ENCODE data around the gene SCUBE2. TPM values are rescaled to one million over a fixed set of nuclear protein-coding genes. Genes with fewer than 3 reads are reported as not detected.

The SCUBE2 gene
- total and polyA plus RNA-seq, 4 donors = 2.6 to 27.6 (median 4.0) TPM

- Histone ChIP-seq H3K4me1 (ENCODE audit: control insufficient read depth in 5 of 5, insufficient read depth in 5 of 5, low read length in 5 of 5) (peaks cover 0 to 15% (median 7%) of the 10 kb centered on the region in 5 donors), H3K27ac (ENCODE audit: low read depth in 1 of 2, low read length in 1 of 2) (no peak overlapping the region), H3K9me3 (ENCODE audit: control insufficient read depth in 4 of 4, insufficient read depth in 3 of 4, low read length in 3 of 4) (no peaks in the 10 kb centered on the region), H3K27me3 (ENCODE audit: control insufficient read depth in 3 of 3, insufficient read depth in 3 of 3, low read length in 2 of 3) (no peaks in the 10 kb centered on the region), H3K36me3 (ENCODE audit: control insufficient read depth in 4 of 4, insufficient read depth in 4 of 4, low read length in 4 of 4) (peaks cover 0 to under 1% (median under 1%) of the 10 kb centered on the region in 4 donors), H3K4me3 (no peak overlapping the region), H3K9ac (ENCODE audit: insufficient read depth in 1 of 2, low read length in 2 of 2) (no peak overlapping the region)
- no peak for TF ChIP-seq CTCF (IDR thresholded peaks at IDR 0.05; ENCODE audit: control extremely low read depth, extremely low read depth)
- 52 to 63% methylated on average over 4 of the region's 4 CpGs for WGBS, 2 donors
- DNase-seq = no peak
- no peak for ATAC-seq (ENCODE audit: insufficient read depth, low FRiP score)
Measured at GRCh38 chr11:9060700-9061111, 30.7 kb downstream of the SCUBE2 start.

- Histone ChIP-seq H3K27me3 (ENCODE audit: control insufficient read depth in 3 of 3, insufficient read depth in 3 of 3, low read length in 2 of 3) (no peaks in the 10 kb centered on the region), H3K4me1 (ENCODE audit: control insufficient read depth in 5 of 5, insufficient read depth in 5 of 5, low read length in 5 of 5) (peaks cover 0 to 14% (median 7%) of the 10 kb centered on the region in 5 donors), H3K4me3 (no peak overlapping the region), H3K9ac (ENCODE audit: insufficient read depth in 1 of 2, low read length in 2 of 2) (no peak overlapping the region), H3K36me3 (ENCODE audit: control insufficient read depth in 4 of 4, insufficient read depth in 4 of 4, low read length in 4 of 4) (peaks cover 0 to 8% (median 3%) of the 10 kb centered on the region in 4 donors), H3K9me3 (ENCODE audit: control insufficient read depth in 4 of 4, insufficient read depth in 3 of 4, low read length in 3 of 4) (no peaks in the 10 kb centered on the region), H3K27ac (ENCODE audit: low read depth in 1 of 2, low read length in 1 of 2) (no peak overlapping the region)
- no peak for ATAC-seq (ENCODE audit: insufficient read depth, low FRiP score)
- no peak for TF ChIP-seq CTCF (IDR thresholded peaks at IDR 0.05; ENCODE audit: control extremely low read depth, extremely low read depth)
- no peak for DNase-seq
- 69 to 85% methylated on average over 3 of the region's 3 CpGs for WGBS, 2 donors
Measured at GRCh38 chr11:9059406-9059805, 32.0 kb downstream of the SCUBE2 start.

- 87 to 88% methylated on average over 4 of the region's 4 CpGs for whole genome bisulfite sequencing, 2 donors
- Histone ChIP-seq H3K27me3 (ENCODE audit: control insufficient read depth in 3 of 3, insufficient read depth in 3 of 3, low read length in 2 of 3) (no peaks in the 10 kb centered on the region), H3K4me3 (no peak overlapping the region), H3K9me3 (ENCODE audit: control insufficient read depth in 4 of 4, insufficient read depth in 3 of 4, low read length in 3 of 4) (no peaks in the 10 kb centered on the region), H3K27ac (ENCODE audit: low read depth in 1 of 2, low read length in 1 of 2) (no peak overlapping the region), H3K9ac (ENCODE audit: insufficient read depth in 1 of 2, low read length in 2 of 2) (no peak overlapping the region), H3K4me1 (ENCODE audit: control insufficient read depth in 5 of 5, insufficient read depth in 5 of 5, low read length in 5 of 5) (peaks cover 0 to 14% (median 7%) of the 10 kb centered on the region in 5 donors), H3K36me3 (ENCODE audit: control insufficient read depth in 4 of 4, insufficient read depth in 4 of 4, low read length in 4 of 4) (peaks cover 0 to 8% (median 3%) of the 10 kb centered on the region in 4 donors)
- no peak for TF ChIP-seq CTCF (IDR thresholded peaks at IDR 0.05; ENCODE audit: control extremely low read depth, extremely low read depth)
- DNase-seq (no peak), ATAC-seq (ENCODE audit: insufficient read depth, low FRiP score) (no peak)
Measured at GRCh38 chr11:9057888-9058287, 33.5 kb downstream of the SCUBE2 start.

GRCh38 chr11:9057007-9057406, 34.4 kb downstream of the SCUBE2 start:
- Histone ChIP-seq H3K36me3 (ENCODE audit: control insufficient read depth in 4 of 4, insufficient read depth in 4 of 4, low read length in 4 of 4) (peaks cover 0 to 8% (median 3%) of the 10 kb centered on the region in 4 donors), H3K4me1 (ENCODE audit: control insufficient read depth in 5 of 5, insufficient read depth in 5 of 5, low read length in 5 of 5) (peaks cover 0 to 14% (median 7%) of the 10 kb centered on the region in 5 donors), H3K27ac (ENCODE audit: low read depth in 1 of 2, low read length in 1 of 2) (no peak overlapping the region), H3K4me3 (no peak overlapping the region), H3K9ac (ENCODE audit: insufficient read depth in 1 of 2, low read length in 2 of 2) (no peak overlapping the region), H3K27me3 (ENCODE audit: control insufficient read depth in 3 of 3, insufficient read depth in 3 of 3, low read length in 2 of 3) (no peaks in the 10 kb centered on the region), H3K9me3 (ENCODE audit: control insufficient read depth in 4 of 4, insufficient read depth in 3 of 4, low read length in 3 of 4) (no peaks in the 10 kb centered on the region)
- DNase-seq (peak in 2 of 3 donors; percentile 87 to 92), ATAC-seq (ENCODE audit: insufficient read depth, low FRiP score) (no peak)
- no peak for TF ChIP-seq CTCF (IDR thresholded peaks at IDR 0.05; ENCODE audit: control extremely low read depth, extremely low read depth)
- WGBS, 2 donors = 49 to 87% methylated on average over 2 of the region's 2 CpGs
